HPDE6-E6E7 (cell line): Measurements from ENCODE around the gene RAG2.

Source experiments
- DNase-seq: peaks from one replicate; pipeline ENCODE4 v3.0.0; 2011; ENCODE audit warnings: missing footprints; ENCODE audit errors: extremely low spot score

RAG2 gene

DNA sequence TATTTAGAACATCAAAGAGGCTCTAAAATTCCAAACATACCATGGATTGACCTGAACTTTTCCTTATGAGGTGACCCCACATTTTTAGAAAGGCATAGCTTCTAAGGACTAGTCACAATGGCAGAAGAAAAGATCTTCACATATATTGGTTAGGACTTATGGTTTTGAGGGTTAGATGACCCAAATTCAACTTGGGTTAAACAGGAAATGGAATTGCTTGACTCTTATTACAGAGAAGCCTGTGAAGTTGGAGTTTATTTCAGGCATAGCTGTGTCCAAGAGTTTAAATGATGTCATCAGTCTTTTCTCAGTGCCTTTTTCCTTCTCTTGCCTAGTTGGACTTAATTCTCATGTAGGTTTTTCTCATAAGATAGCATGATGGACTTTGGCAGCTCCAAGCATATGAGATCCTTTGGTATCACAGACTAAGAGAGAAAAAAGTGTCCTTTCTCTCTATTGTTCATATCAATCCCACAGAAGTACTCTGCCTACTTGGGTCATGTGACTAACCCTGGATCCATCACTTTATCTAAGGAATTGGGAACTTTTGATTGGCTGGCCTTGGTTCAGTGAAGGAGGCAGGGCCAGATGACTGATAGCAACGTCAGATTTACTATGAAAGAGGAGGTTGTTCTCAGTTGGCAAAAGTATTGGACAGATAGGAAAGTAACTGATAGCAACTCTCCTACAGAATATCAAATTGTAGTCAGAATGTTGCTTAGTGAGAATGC is 47.5 kb downstream of the RAG2 start:
- no peak for DNase-seq
